Heart left ventricle (tissue), 13 donors: ENCODE results near the gene GPR84.
A peak's percentile ranks its signal among the peaks of the same experiment; 100 is the strongest.

Source experiments
- CTCF ChIP-seq, 12 donors: fragments of 200-600 bp; sonication (generic) in 4 of 12; IDR thresholded peaks; one replicate each; pipeline versions ENCODE4 v1.5.0 to v1.8.0; 2018 to 2022; ENCODE audit warnings: antibody characterized with exemption in 12 of 12, mild to moderate bottlenecking in 5 of 12
- POLR2A ChIP-seq, 2 donors: fragments of 450-650 bp; IDR thresholded peaks; one replicate each; pipeline ENCODE4 v1.6.1; 2017; ENCODE audit warnings: antibody characterized with exemption in 2 of 2, mild to moderate bottlenecking in 2 of 2, moderate library complexity in 2 of 2
- donor health status: ischemic (EF 13 %, LVEDD 7.1; RV severe dilation, severe dysfunction).
- donor health status: DM: no; HTN: yes; CAD: no.
- donor health status: DM: no; HTN: no; CAD: no.
- donor health status: ischemic (EF 25% LVEDD 6.9; RV normal size, moderate dysfunction).
- donor health status: ischemic (EF 25% LVEDD 5.7; RV mildly dilated, moderate dysfunction).
- donor health status: ischemic (EF 35%, LVEDD 5.7; RV mildly dilated, moderate dysfunction).
- donor health status: nonischemic (EF 11% LVEDD 7.7; RV severe dilation, severe dysfunction).
- donor health status: DM: yes; HTN: yes; CAD: no.
- donor health status: PGD.
- donor health status: ischemic (EF 29% LVEDD 5.4; RV normal size, mild dysfunction).
- donor health status: nonischemic (EF 23%, LVEDD 6.1; RV moderate dilation, normal function).

GRCh38 chr12:54390668-54391551 is 26.6 kb upstream of the GPR84 start:
- TF ChIP-seq POLR2A (IDR thresholded peaks at IDR 0.05) (no peak), CTCF (IDR thresholded peaks at IDR 0.05) (peak in 2 of 12 donors; percentile 7 to 11)
